ENCODE measurements around the gene KIF6.

GRCh38 chr6:39615622-39616021 is 109.6 kb downstream of the KIF6 start:
- TF ChIP-seq CTCF (IDR thresholded peaks at IDR 0.05) (no peak), POLR2AphosphoS5 (IDR thresholded peaks at IDR 0.05; ENCODE audit: low read depth, low read length) (no peak), TCF7L2 (IDR thresholded peaks at IDR 0.05; ENCODE audit: low read depth, low read length) (no peak)

Data from Panc1 (cell line).